PC-9 (cell line): ENCODE data around the gene DRAP1.

Experiments used
- EZH2 ChIP-seq: fragments of 200-600 bp; sonication (generic); IDR thresholded peaks from 2 replicates; pipeline ENCODE4 v1.8.0; 2017; ENCODE audit warnings: antibody characterized with exemption, low read depth
- TF ChIP-seq, protein P1 (sequence below): fragments of 200-600 bp; sonication (generic); conservative IDR thresholded peaks from 2 replicates; pipeline ENCODE4 v1.6.1; 2017; ENCODE audit warnings: mixed run types, antibody characterized with exemption, mild to moderate bottlenecking, moderate library complexity

DNA sequence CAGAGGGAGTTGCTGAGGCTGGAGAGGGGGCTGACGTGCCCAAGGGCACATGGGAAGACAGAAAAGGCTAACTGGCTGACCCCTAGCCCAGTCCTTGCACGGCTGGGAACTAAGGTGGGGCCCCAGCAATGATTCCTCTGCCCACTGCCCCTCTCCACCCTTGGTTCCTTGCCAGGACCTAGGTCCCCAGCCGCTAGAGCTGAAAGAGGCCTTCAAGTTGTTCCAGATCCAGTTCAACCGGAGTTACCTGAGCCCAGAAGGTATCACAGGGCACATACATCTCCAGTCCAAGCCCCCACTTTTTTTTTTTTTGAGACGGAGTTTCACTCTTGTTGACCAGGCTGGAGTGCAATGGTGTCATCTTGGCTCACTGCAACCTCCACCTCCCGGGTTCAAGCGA, 39.2 kb upstream of the DRAP1 start:
- TF ChIP-seq, protein P1, sequence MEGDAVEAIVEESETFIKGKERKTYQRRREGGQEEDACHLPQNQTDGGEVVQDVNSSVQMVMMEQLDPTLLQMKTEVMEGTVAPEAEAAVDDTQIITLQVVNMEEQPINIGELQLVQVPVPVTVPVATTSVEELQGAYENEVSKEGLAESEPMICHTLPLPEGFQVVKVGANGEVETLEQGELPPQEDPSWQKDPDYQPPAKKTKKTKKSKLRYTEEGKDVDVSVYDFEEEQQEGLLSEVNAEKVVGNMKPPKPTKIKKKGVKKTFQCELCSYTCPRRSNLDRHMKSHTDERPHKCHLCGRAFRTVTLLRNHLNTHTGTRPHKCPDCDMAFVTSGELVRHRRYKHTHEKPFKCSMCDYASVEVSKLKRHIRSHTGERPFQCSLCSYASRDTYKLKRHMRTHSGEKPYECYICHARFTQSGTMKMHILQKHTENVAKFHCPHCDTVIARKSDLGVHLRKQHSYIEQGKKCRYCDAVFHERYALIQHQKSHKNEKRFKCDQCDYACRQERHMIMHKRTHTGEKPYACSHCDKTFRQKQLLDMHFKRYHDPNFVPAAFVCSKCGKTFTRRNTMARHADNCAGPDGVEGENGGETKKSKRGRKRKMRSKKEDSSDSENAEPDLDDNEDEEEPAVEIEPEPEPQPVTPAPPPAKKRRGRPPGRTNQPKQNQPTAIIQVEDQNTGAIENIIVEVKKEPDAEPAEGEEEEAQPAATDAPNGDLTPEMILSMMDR, result no peak
- TF ChIP-seq EZH2, result no peak
